GM12891 (cell line): ENCODE results near the gene CHID1. TPM values are rescaled to one million over a fixed set of nuclear protein-coding genes. Genes with fewer than 3 reads are reported as not detected.

ENCODE experiments used
- DNase-seq: peaks from one replicate; pipeline ENCODE4 v3.0.0; 2011; ENCODE audit warnings: low spot score; ENCODE audit not compliant: insufficient read length
- FAIRE-seq: peaks from 2 replicates; lab custom pipeline; 2011; peaks lifted over from hg19 to GRCh38; lab: Jason Lieb, UNC
- PAX5 ChIP-seq: IDR thresholded peaks from 2 replicates; pipeline ENCODE4 v1.6.1; 2011; ENCODE audit warnings: low read length, moderate library complexity, mild to moderate bottlenecking; ENCODE audit not compliant: insufficient read depth, severe bottlenecking
- POLR2A ChIP-seq: IDR thresholded peaks from 2 replicates; pipeline ENCODE4 v1.6.1; 2011; ENCODE audit warnings: low read depth, low read length, control low read depth
- POLR2AphosphoS5 ChIP-seq: IDR thresholded peaks from 2 replicates; pipeline ENCODE4 v1.6.1; 2011; ENCODE audit warnings: low read depth, low read length, control low read depth
- POU2F2 ChIP-seq: IDR thresholded peaks from 2 replicates; pipeline ENCODE4 v1.6.1; 2011; ENCODE audit warnings: low read depth, mild to moderate bottlenecking, control low read depth, low read length, moderate library complexity
- SPI1 ChIP-seq: IDR thresholded peaks from 2 replicates; pipeline ENCODE4 v1.6.1; 2011; ENCODE audit warnings: low read depth, low read length, control low read depth
- TAF1 ChIP-seq: IDR thresholded peaks from 2 replicates; pipeline ENCODE4 v1.6.1; 2011; ENCODE audit warnings: low read depth, low read length, control low read depth
- polyA plus RNA-seq: library from polyadenylated mRNA; unstranded; fragments of >200 nt; gene quantifications from one replicate; pipeline ENCODE4 v1.2.1, GENCODE V29; 2012; ENCODE audit warnings: low read depth, missing spikeins, inconsistent platforms; ENCODE audit not compliant: missing spikeins

CHID1 gene
- polyA plus RNA-seq: 31.2 TPM

- FAIRE-seq (peak; percentile 89), DNase-seq (peak; percentile 99)
- TF ChIP-seq POLR2AphosphoS5 (no peak), TAF1 (no peak), POLR2A (0 out of 2 replicates have a peak, but pooled peaks have one; percentile 17)
These were observed at the start of gene CHID1 for GRCh38 chr11:910589-911030. CHID1 (minus strand) TSS chr11:910810; CDS start chr11:904816, 5,994 bp downstream.

GRCh38 chr11:959608-960007, 49.0 kb upstream of the CHID1 start:
- FAIRE-seq: no peak
- DNase-seq: no peak
- TF ChIP-seq POLR2A: no peak
- no peak for TF ChIP-seq SPI1
- TF ChIP-seq POU2F2: no peak
- no peak for TF ChIP-seq POLR2AphosphoS5
- TF ChIP-seq TAF1: no peak
- no peak for TF ChIP-seq PAX5

GRCh38 chr11:959027-959426, 48.4 kb upstream of the CHID1 start:
- DNase-seq (no peak), FAIRE-seq (no peak)
- TF ChIP-seq POU2F2 (no peak), PAX5 (no peak)

GRCh38 chr11:958101-958500, 47.5 kb upstream of the CHID1 start:
- no peak for DNase-seq
- FAIRE-seq: no peak
- TF ChIP-seq POU2F2: no peak
- no peak for TF ChIP-seq POLR2AphosphoS5
- no peak for TF ChIP-seq SPI1
- TF ChIP-seq TAF1: no peak
- TF ChIP-seq PAX5: no peak
- TF ChIP-seq POLR2A: no peak

GRCh38 chr11:957212-957920, 46.8 kb upstream of the CHID1 start:
- no peak for TF ChIP-seq POLR2A
- no peak for TF ChIP-seq PAX5
- TF ChIP-seq POU2F2: no peak
- no peak for TF ChIP-seq POLR2AphosphoS5
- no peak for TF ChIP-seq TAF1
- no peak for TF ChIP-seq SPI1
- FAIRE-seq (no peak), DNase-seq (no peak)

- no peak for FAIRE-seq
- no peak for TF ChIP-seq SPI1
- no peak for TF ChIP-seq POLR2A
- no peak for TF ChIP-seq POLR2AphosphoS5
- no peak for TF ChIP-seq PAX5
- TF ChIP-seq TAF1: no peak
- TF ChIP-seq POU2F2: no peak
- DNase-seq: no peak
These were observed 44.8 kb upstream of the CHID1 start for GRCh38 chr11:955154-956063.

GRCh38 chr11:954392-955153, 44.0 kb upstream of the CHID1 start:
- no peak for DNase-seq
- peak; percentile 20 for FAIRE-seq
- no peak for TF ChIP-seq POU2F2
- TF ChIP-seq POLR2AphosphoS5: no peak
- no peak for TF ChIP-seq POLR2A
- TF ChIP-seq PAX5: no peak
- no peak for TF ChIP-seq TAF1
- no peak for TF ChIP-seq SPI1

GRCh38 chr11:953512-953911, 42.9 kb upstream of the CHID1 start:
- TF ChIP-seq TAF1: no peak
- TF ChIP-seq POU2F2: no peak
- TF ChIP-seq PAX5: no peak
- no peak for TF ChIP-seq POLR2A
- no peak for TF ChIP-seq POLR2AphosphoS5
- no peak for TF ChIP-seq SPI1
- no peak for DNase-seq
- FAIRE-seq: no peak

- FAIRE-seq (no peak), DNase-seq (no peak)
- no peak for TF ChIP-seq TAF1
- TF ChIP-seq SPI1: no peak
- TF ChIP-seq POLR2A: no peak
- TF ChIP-seq PAX5: no peak
- no peak for TF ChIP-seq POLR2AphosphoS5
- TF ChIP-seq POU2F2: no peak
These were observed 42.1 kb upstream of the CHID1 start for GRCh38 chr11:952406-953385.
